Stimulated activated CD4-positive, alpha-beta T cell treated with anti-CD3 and anti-CD28 coated beads, Interleukin-2, amount 100 ng/mL, for 24 hours (primary cell): ENCODE measurements around the gene PALB2.

ENCODE experiments used
- DNase-seq, 2 donors: peaks; one replicate each; pipeline ENCODE4 v3.0.0-alpha.2; 2020

PALB2 gene

GRCh38 chr16:23640931-23641765 lies at the start of gene PALB2, which contains the start of gene DCTN5:
PALB2 (minus strand) TSS chr16:23641310; CDS start chr16:23641157, 153 bp downstream.
DCTN5 (plus strand) TSS chr16:23641466; CDS start chr16:23641543, 77 bp downstream.
- DNase-seq, result peak; percentile 86 to 91

GRCh38 chr16:23689442-23690187 lies 48.5 kb upstream of the PALB2 start:
- DNase-seq, result no peak

- no peak for DNase-seq
Measured at GRCh38 chr16:23687034-23687808, 46.1 kb upstream of the PALB2 start.

- DNase-seq, result no peak
Measured at GRCh38 chr16:23683487-23683886, 42.4 kb upstream of the PALB2 start.

- DNase-seq, result no peak
Measured at GRCh38 chr16:23682181-23682580, 41.1 kb upstream of the PALB2 start.

GRCh38 chr16:23679986-23680336 lies 38.9 kb upstream of the PALB2 start:
- DNase-seq, result no peak

- peak in 1 of 2 donors; percentile 47 for DNase-seq
Measured at GRCh38 chr16:23679274-23679985, 38.3 kb upstream of the PALB2 start.

- DNase-seq, result peak; percentile 80 to 89
Measured at GRCh38 chr16:23678430-23679273, 37.5 kb upstream of the PALB2 start, which contains the start of gene PLK1. PLK1 (plus strand) TSS chr16:23678889; CDS start chr16:23678933, 44 bp downstream.

GRCh38 chr16:23676924-23677480 lies 35.9 kb upstream of the PALB2 start:
- no peak for DNase-seq

- no peak for DNase-seq
Measured at GRCh38 chr16:23673971-23674614, 33.0 kb upstream of the PALB2 start.

- DNase-seq, result peak; percentile 48 to 50
Measured at GRCh38 chr16:23670137-23670776, 29.1 kb upstream of the PALB2 start.

GRCh38 chr16:23668873-23669272 lies 27.8 kb upstream of the PALB2 start:
- no peak for DNase-seq

- no peak for DNase-seq
Measured at GRCh38 chr16:23668225-23668624, 27.1 kb upstream of the PALB2 start.

- no peak for DNase-seq
Measured at GRCh38 chr16:23667355-23667659, 26.2 kb upstream of the PALB2 start.

- no peak for DNase-seq
Measured at GRCh38 chr16:23666571-23667354, 25.7 kb upstream of the PALB2 start.

- DNase-seq, result no peak
Measured at GRCh38 chr16:23663918-23664317, 22.8 kb upstream of the PALB2 start.

- no peak for DNase-seq
Measured at GRCh38 chr16:23651943-23652468, 10.9 kb upstream of the PALB2 start.

- no peak for DNase-seq
Measured at GRCh38 chr16:23650674-23651416, 9.7 kb upstream of the PALB2 start.
